PFSK-1 (cell line): Measurements from ENCODE around the gene CHST11.

Experiments
- POLR2AphosphoS5 ChIP-seq: IDR thresholded peaks from 2 replicates; pipeline ENCODE4 v1.6.1; 2012; ENCODE audit warnings: low read depth, mild to moderate bottlenecking, control low read depth, low read length, moderate library complexity
- SIN3A ChIP-seq: IDR thresholded peaks from 2 replicates; pipeline ENCODE4 v1.6.1; 2012; ENCODE audit warnings: mild to moderate bottlenecking, low read length, moderate library complexity, borderline replicate concordance; ENCODE audit not compliant: insufficient read depth
- TAF1 ChIP-seq: IDR thresholded peaks from 2 replicates; pipeline ENCODE4 v1.6.1; 2012; ENCODE audit warnings: low read length, control low read depth, borderline replicate concordance; ENCODE audit not compliant: insufficient read depth

GRCh38 chr12:104725610-104726009, 268.9 kb downstream of the CHST11 start:
- no peak for TF ChIP-seq POLR2AphosphoS5
- no peak for TF ChIP-seq TAF1
- TF ChIP-seq SIN3A, result no peak
